ENCODE measurements around the gene PTAFR. TPM values are rescaled to one million over a fixed set of nuclear protein-coding genes. Genes with fewer than 3 reads are reported as not detected.

PTAFR gene
- total RNA-seq, 4 donors from 2014 or later, result 2.0 to 51.7 (median 4.2) TPM

DNA sequence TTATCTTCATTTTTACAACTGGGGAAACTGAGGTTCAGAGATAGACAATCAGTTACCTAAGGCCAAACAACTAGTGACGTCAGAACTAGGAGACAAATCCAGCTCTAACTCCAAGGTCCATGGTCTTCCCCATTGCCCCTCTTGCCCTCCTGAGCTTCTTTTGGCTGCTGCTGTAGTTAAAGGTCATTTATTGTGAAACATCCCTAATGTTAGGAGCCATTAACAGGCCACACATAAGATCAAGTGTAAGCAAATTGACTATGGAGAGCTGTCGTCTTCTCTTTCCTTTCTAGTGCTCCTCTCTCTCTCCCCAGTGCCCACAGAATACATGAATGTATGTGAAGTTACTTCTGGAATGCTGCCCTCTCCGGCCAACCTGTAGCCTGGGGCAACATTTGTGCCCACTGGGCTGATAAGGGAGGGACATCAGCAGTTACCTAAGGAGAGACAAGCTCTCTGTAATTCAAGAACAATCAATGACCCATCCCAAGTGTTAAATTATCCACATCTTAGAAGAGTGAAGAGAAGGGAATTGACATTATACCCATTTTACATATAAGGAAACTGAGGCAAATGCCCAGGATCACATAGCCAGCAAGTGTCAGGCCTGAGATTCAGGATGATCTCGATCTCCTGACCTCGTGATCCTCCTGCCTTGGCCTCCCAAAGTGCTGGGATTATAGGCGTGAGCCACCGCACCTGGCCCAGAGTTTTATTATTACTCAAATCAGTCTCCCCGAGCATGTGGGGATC lies 40.1 kb downstream of the PTAFR start:
- TF ChIP-seq, protein P1, sequence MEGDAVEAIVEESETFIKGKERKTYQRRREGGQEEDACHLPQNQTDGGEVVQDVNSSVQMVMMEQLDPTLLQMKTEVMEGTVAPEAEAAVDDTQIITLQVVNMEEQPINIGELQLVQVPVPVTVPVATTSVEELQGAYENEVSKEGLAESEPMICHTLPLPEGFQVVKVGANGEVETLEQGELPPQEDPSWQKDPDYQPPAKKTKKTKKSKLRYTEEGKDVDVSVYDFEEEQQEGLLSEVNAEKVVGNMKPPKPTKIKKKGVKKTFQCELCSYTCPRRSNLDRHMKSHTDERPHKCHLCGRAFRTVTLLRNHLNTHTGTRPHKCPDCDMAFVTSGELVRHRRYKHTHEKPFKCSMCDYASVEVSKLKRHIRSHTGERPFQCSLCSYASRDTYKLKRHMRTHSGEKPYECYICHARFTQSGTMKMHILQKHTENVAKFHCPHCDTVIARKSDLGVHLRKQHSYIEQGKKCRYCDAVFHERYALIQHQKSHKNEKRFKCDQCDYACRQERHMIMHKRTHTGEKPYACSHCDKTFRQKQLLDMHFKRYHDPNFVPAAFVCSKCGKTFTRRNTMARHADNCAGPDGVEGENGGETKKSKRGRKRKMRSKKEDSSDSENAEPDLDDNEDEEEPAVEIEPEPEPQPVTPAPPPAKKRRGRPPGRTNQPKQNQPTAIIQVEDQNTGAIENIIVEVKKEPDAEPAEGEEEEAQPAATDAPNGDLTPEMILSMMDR (IDR thresholded peaks at IDR 0.05), result no peak
- TF ChIP-seq EP300 (IDR thresholded peaks at IDR 0.05; ENCODE audit: low read depth) (no peak), POLR2AphosphoS5 (IDR thresholded peaks at IDR 0.05) (no peak), POLR2A (IDR thresholded peaks at IDR 0.05) (no peak)
- 81 to 92% methylated on average over 3 to 8 of the region's 8 CpGs for WGBS, 2 donors (ENCODE audit: low coverage in 1 of 2)
- H3K27ac ChIP-seq, result no peak overlapping the region
- intact Hi-C loops (cut with DNase I; ENCODE audit: low total_unique reads) (no loop called here), in situ Hi-C loops (cut with MboI; ENCODE audit: low pct_ligation_motif_present in 1 of 4, low pct_unique_long_range_greater_than_20kb in 1 of 4, low sequenced_read_pairs in 3 of 4) (no loop called here)
- H3K4me1 ChIP-seq, result no peaks in the 10 kb centered on the region
- H3K27me3 ChIP-seq, result no peaks in the 10 kb centered on the region
- no peak for DNase-seq
- no peaks in the 10 kb centered on the region for H3K9me3 ChIP-seq
- no peak overlapping the region for H3K4me3 ChIP-seq
- H3K36me3 ChIP-seq, result no peaks in the 10 kb centered on the region

DNA sequence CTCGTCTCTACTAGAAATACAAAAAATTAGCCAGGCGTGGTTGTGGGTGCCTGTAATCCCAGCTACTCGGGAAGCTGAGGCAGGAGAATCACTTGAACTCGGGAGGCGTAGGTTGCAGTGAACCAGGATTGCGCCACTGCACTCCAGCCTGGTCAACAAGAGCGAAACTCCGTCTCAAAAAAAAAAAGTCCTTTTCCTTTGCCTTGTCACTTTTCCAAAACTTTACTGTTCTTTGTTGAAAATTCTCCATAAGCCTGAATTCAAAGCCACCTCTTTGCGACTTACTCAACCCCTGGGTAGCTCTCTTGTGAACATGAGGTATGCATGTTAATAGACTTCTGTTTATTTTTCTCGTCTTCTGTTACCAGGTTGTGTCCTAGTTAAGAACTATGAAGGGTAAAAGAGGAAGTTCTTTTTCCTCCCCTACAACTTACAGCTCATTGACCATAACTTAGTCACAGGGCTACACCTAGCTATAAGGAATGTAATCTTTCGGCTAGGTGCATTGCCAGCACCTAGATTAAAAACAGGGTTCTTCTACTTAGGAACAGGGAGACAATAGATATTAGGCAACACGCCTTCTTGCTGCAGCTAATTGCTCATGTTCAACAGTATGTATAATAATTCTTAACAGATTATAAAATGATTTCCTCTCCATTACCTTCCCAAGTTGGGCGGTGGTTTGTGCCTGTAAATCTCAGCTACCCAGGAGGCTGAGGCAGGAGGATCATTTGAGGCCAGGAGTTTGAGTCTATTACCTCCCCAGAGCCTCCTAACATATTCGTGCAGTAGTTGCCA lies 40.9 kb downstream of the PTAFR start:
- Histone ChIP-seq H3K4me1 (no peaks in the 10 kb centered on the region), H3K27ac (peak overlapping the region in 2 of 4 donors; percentile 18 to 31), H3K9me3 (no peaks in the 10 kb centered on the region), H3K27me3 (no peaks in the 10 kb centered on the region), H3K4me3 (no peak overlapping the region), H3K36me3 (no peaks in the 10 kb centered on the region)
- intact Hi-C loops (cut with DNase I; ENCODE audit: low total_unique reads) (no loop called here), in situ Hi-C loops (cut with MboI; ENCODE audit: low pct_ligation_motif_present in 1 of 4, low pct_unique_long_range_greater_than_20kb in 1 of 4, low sequenced_read_pairs in 3 of 4) (no loop called here)
- TF ChIP-seq POLR2A (IDR thresholded peaks at IDR 0.05) (no peak), EP300 (IDR thresholded peaks at IDR 0.05; ENCODE audit: low read depth) (no peak), POLR2AphosphoS5 (IDR thresholded peaks at IDR 0.05) (no peak)
- TF ChIP-seq, protein P1 (IDR thresholded peaks at IDR 0.05), result no peak
- no peak for DNase-seq
- WGBS, 2 donors (ENCODE audit: low coverage in 1 of 2), result 79 to 82% methylated on average over 9 to 14 of the region's 14 CpGs

DNA sequence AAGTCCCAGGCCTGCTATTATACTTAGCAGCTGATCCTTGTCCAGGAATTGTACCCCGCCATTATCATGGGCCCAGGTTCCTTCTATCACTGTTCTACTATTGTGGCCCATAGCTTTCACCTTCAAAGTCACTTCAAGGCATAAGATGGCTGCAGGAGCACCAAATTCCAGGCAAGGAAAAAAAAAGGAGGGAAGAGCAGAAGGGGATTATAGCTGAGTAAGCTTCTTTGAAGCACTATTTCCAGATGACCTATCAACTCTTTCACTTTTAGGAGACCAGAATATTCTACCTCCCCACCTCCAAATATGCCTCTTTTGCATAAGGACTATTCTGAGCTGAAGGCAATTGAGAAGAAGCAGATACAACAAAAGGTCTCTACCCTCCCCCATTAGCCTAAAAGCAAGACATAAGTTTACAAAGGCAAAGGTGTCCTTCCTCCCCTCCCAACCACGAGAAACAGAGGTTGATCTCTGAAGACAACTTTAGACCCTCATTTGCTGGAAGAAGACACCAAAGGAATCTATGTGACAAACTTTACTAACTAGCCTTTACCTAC lies 41.8 kb downstream of the PTAFR start:
- H3K9me3 ChIP-seq, result no peaks in the 10 kb centered on the region
- WGBS, 2 donors (ENCODE audit: low coverage in 1 of 2), result 82 to 100% methylated on average over 2 of the region's 2 CpGs
- H3K27ac ChIP-seq, result peak overlapping the region in 2 of 4 donors; percentile 18 to 31
- intact Hi-C loops (cut with DNase I; ENCODE audit: low total_unique reads) (no loop called here), in situ Hi-C loops (cut with MboI; ENCODE audit: low pct_ligation_motif_present in 1 of 4, low pct_unique_long_range_greater_than_20kb in 1 of 4, low sequenced_read_pairs in 3 of 4) (no loop called here)
- H3K27me3 ChIP-seq, result no peaks in the 10 kb centered on the region
- no peak for DNase-seq
- no peak overlapping the region for H3K4me3 ChIP-seq
- TF ChIP-seq POLR2AphosphoS5 (IDR thresholded peaks at IDR 0.05) (no peak), POLR2A (IDR thresholded peaks at IDR 0.05) (no peak), EP300 (IDR thresholded peaks at IDR 0.05; ENCODE audit: low read depth) (no peak)
- TF ChIP-seq, protein P1 (IDR thresholded peaks at IDR 0.05), result no peak
- H3K36me3 ChIP-seq, result no peaks in the 10 kb centered on the region
- H3K4me1 ChIP-seq, result no peaks in the 10 kb centered on the region
